ENCODE results near the gene KLF16. TPM values are rescaled to one million over a fixed set of nuclear protein-coding genes. Genes with fewer than 3 reads are reported as not detected.

KLF16 gene
- total RNA-seq, 1 experiment from 2014 or later = 26.7 TPM

DNA sequence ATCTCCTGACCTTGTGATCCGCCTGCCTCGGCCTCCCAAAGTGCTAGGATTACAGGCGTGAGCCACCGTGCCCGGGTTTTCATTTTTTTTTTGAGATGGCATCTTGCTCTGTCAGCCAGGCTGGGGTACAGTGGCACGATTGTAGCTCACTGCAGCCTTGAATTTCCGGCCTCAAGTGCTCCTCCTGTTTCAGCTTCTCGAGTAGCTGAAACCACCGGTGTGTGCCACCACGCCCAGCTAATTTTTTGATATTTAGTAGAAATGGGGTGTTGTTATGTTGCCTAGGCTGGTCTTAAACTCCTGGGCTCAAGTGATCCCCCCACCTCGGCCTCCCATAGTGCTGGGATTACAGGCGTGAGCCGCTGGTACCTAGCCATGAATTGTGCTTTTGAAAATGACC, 47.7 kb upstream of the KLF16 start:
- H3K4me3 ChIP-seq = no peak overlapping the region
- ChIA-PET POLR2A (ENCODE audit: unreplicated experiment) (interaction anchor here (1.0 kb wide), 1 partner anchor 452 kb away, joined by 8 read pairs; no protein-coding TSS in a partner anchor), CTCF (interaction anchor here (0.6 kb wide), 1 partner anchor 10 kb away, joined by 4 read pairs; no protein-coding TSS in a partner anchor)
- H3K9me2 ChIP-seq (ENCODE audit: insufficient read depth) = no peaks in the 10 kb centered on the region
- H3K4me2 ChIP-seq = no peak overlapping the region
- DNase-seq = no peak
- H4K20me1 ChIP-seq (ENCODE audit: insufficient read depth) = peaks cover 40% of the 10 kb centered on the region
- H3K4me1 ChIP-seq (replicated peaks; ENCODE audit: insufficient read depth) = peaks cover 7% of the 10 kb centered on the region
- H2AFZ ChIP-seq = no peak overlapping the region
- H3F3A ChIP-seq (ENCODE audit: insufficient read depth, low read depth) = peaks cover 6% of the 10 kb centered on the region; the same call in 1 of the 2 replicates
- H3K36me3 ChIP-seq (ENCODE audit: low read depth) = no peaks in the 10 kb centered on the region
- no peak overlapping the region for H3K27ac ChIP-seq
- intact Hi-C loops (cut with micrococcal nuclease; ENCODE audit: unreplicated experiment) = no loop called here
- peaks cover 51% of the 10 kb centered on the region for H3K79me2 ChIP-seq (ENCODE audit: low read depth)
- TF ChIP-seq, protein P1, sequence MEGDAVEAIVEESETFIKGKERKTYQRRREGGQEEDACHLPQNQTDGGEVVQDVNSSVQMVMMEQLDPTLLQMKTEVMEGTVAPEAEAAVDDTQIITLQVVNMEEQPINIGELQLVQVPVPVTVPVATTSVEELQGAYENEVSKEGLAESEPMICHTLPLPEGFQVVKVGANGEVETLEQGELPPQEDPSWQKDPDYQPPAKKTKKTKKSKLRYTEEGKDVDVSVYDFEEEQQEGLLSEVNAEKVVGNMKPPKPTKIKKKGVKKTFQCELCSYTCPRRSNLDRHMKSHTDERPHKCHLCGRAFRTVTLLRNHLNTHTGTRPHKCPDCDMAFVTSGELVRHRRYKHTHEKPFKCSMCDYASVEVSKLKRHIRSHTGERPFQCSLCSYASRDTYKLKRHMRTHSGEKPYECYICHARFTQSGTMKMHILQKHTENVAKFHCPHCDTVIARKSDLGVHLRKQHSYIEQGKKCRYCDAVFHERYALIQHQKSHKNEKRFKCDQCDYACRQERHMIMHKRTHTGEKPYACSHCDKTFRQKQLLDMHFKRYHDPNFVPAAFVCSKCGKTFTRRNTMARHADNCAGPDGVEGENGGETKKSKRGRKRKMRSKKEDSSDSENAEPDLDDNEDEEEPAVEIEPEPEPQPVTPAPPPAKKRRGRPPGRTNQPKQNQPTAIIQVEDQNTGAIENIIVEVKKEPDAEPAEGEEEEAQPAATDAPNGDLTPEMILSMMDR (conservative IDR thresholded peaks at IDR 0.05) = no peak
- TF ChIP-seq EZH2 (IDR thresholded peaks at IDR 0.05; ENCODE audit: low read depth) = no peak
- H3K9me3 ChIP-seq (ENCODE audit: insufficient read depth, low read depth) = no peaks in the 10 kb centered on the region
- no TSS peak for BruUV-seq (replicated peaks)
- no peaks in the 10 kb centered on the region for H3K27me3 ChIP-seq (ENCODE audit: insufficient read depth, low read depth)

- H3K27ac ChIP-seq = no peak overlapping the region
- no peaks in the 10 kb centered on the region for H3K9me2 ChIP-seq (ENCODE audit: insufficient read depth)
- no TSS peak for BruUV-seq (replicated peaks)
- no peaks in the 10 kb centered on the region for H3K9me3 ChIP-seq (ENCODE audit: insufficient read depth, low read depth)
- ChIA-PET POLR2A (ENCODE audit: unreplicated experiment) (interaction anchor here (1.0 kb wide), 1 partner anchor 453 kb away, joined by 8 read pairs; no protein-coding TSS in a partner anchor), CTCF (no interaction called here)
- H4K20me1 ChIP-seq (ENCODE audit: insufficient read depth) = peaks cover 40% of the 10 kb centered on the region
- H3K27me3 ChIP-seq (ENCODE audit: insufficient read depth, low read depth) = no peaks in the 10 kb centered on the region
- H3K4me2 ChIP-seq = no peak overlapping the region
- no peak for DNase-seq
- H3K4me3 ChIP-seq = no peak overlapping the region
- intact Hi-C loops (cut with micrococcal nuclease; ENCODE audit: unreplicated experiment) = no loop called here
- peaks cover 6% of the 10 kb centered on the region; the same call in 1 of the 2 replicates for H3F3A ChIP-seq (ENCODE audit: insufficient read depth, low read depth)
- TF ChIP-seq, protein P1 (conservative IDR thresholded peaks at IDR 0.05) = no peak
- TF ChIP-seq EZH2 (IDR thresholded peaks at IDR 0.05; ENCODE audit: low read depth) = no peak
- H3K4me1 ChIP-seq (replicated peaks; ENCODE audit: insufficient read depth) = peaks cover 10% of the 10 kb centered on the region
- peaks cover 56% of the 10 kb centered on the region for H3K79me2 ChIP-seq (ENCODE audit: low read depth)
- no peaks in the 10 kb centered on the region for H3K36me3 ChIP-seq (ENCODE audit: low read depth)
- H2AFZ ChIP-seq = no peak overlapping the region
These were observed 46.8 kb upstream of the KLF16 start for GRCh38 chr19:1910177-1910576.

DNA sequence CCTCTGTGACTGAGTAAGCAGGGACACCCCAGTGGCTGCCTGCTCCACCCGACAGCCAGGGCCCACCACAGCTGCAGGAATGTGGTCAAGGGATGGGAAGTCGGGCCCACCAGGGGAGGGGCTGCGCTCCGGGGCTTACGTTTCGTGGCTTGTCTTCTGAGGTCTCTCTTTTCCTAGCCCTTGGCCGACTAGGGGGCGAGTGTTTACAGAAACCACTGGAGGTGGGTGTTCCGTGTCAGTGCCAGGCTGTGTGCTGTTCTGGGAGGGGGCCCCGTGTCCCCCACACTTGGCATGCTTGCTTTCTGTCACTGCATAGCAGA, 46.3 kb upstream of the KLF16 start:
- Histone ChIP-seq H3K79me2 (ENCODE audit: low read depth) (peaks cover 56% of the 10 kb centered on the region), H3K9me3 (ENCODE audit: insufficient read depth, low read depth) (no peaks in the 10 kb centered on the region), H3K27me3 (ENCODE audit: insufficient read depth, low read depth) (no peaks in the 10 kb centered on the region), H2AFZ (no peak overlapping the region), H3K4me2 (no peak overlapping the region), H3K36me3 (ENCODE audit: low read depth) (no peaks in the 10 kb centered on the region), H3K9me2 (ENCODE audit: insufficient read depth) (no peaks in the 10 kb centered on the region), H4K20me1 (ENCODE audit: insufficient read depth) (peaks cover 40% of the 10 kb centered on the region), H3K4me1 (replicated peaks; ENCODE audit: insufficient read depth) (peaks cover 10% of the 10 kb centered on the region), H3K27ac (no peak overlapping the region), H3F3A (ENCODE audit: insufficient read depth, low read depth) (peaks cover 8% of the 10 kb centered on the region; the same call in 1 of the 2 replicates), H3K4me3 (no peak overlapping the region)
- BruUV-seq (replicated peaks) = no TSS peak
- ChIA-PET CTCF (interaction anchor here (0.6 kb wide), 1 partner anchor 109 kb away, joined by 13 read pairs; no protein-coding TSS in a partner anchor), POLR2A (ENCODE audit: unreplicated experiment) (no interaction called here)
- TF ChIP-seq EZH2 (IDR thresholded peaks at IDR 0.05; ENCODE audit: low read depth) = no peak
- TF ChIP-seq, protein P1 (conservative IDR thresholded peaks at IDR 0.05) = no peak
- intact Hi-C loops (cut with micrococcal nuclease; ENCODE audit: unreplicated experiment) = no loop called here
- no peak for DNase-seq

All from PC-9 (cell line).